Upper lobe of right lung (tissue), 1 donor: ENCODE results near the gene RPA3. TPM values are rescaled to one million over a fixed set of nuclear protein-coding genes. Genes with fewer than 3 reads are reported as not detected.

Experiments used
- ATAC-seq: fragments of 200-7000 bp; cut with Tn5 transposase; one replicate; pipeline ENCODE4 v1.9.1; 2020; ENCODE audit warnings: mild to moderate bottlenecking, moderate library complexity
- DNase-seq: peaks from one replicate; pipeline ENCODE4 v3.0.0-alpha.2; 2020
- H3K27ac ChIP-seq: fragments of 200-600 bp; one replicate; pipeline ENCODE4 v1.8.0; 2022
- H3K27me3 ChIP-seq: fragments of 200-600 bp; one replicate; pipeline ENCODE4 v1.8.0; 2022; ENCODE audit warnings: mild to moderate bottlenecking
- H3K36me3 ChIP-seq: fragments of 200-600 bp; one replicate; pipeline ENCODE4 v1.8.0; 2022
- H3K4me1 ChIP-seq: fragments of 200-600 bp; one replicate; pipeline ENCODE4 v1.8.0; 2022
- H3K4me3 ChIP-seq: fragments of 200-600 bp; one replicate; pipeline ENCODE4 v1.8.0; 2022; ENCODE audit warnings: mild to moderate bottlenecking
- H3K9me3 ChIP-seq: fragments of 200-600 bp; one replicate; pipeline ENCODE4 v1.8.0; 2022
- intact Hi-C: fragments of 100-400 bp; cut with DNase I; formaldehyde crosslinking; loops from one replicate; pipeline ENCODE4 v1.11.0; 2022
- total RNA-seq: library from RNA; stranded (reverse); fragmentation: NEBNext Ultra II Directional; extraction: Animal tissue kit (Norgen Biotek cat#: 25700); gene quantifications from one replicate; pipeline ENCODE4 v1.2.1, GENCODE V29; 2021
- TF ChIP-seq, protein P1 (sequence below): fragments of 200-600 bp; IDR thresholded peaks from one replicate; pipeline ENCODE4 v1.8.0; 2022; ENCODE audit warnings: antibody characterized with exemption
- donor health status: DM: no; HTN: yes; CAD: no; lungs with severe emphysema.

Gene RPA3
- total RNA-seq, 1 donor from 2014 or later, result 21.4 TPM

DNA sequence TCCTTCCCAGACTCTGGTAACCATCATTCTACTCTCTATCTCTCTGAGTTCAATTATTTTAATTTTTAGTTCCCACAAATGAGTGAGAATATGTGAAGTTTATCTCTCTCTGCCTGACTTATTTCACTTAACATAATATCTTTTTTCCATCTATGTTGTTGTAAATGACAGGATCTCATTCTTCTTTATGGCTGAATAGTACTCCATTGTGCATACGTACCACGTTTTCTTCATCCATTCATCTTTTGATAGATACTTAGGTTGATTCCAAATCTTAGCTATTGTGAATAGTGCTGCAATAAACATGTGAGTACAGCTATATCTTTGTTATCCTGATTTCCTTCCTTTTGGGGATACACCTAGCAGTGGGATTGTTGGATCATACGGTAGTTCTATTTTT is 23.9 kb downstream of the RPA3 start:
- H3K27me3 ChIP-seq, result no peaks in the 10 kb centered on the region
- H3K4me3 ChIP-seq, result no peak overlapping the region
- H3K4me1 ChIP-seq, result peaks cover 4% of the 10 kb centered on the region
- no peaks in the 10 kb centered on the region for H3K36me3 ChIP-seq
- TF ChIP-seq, protein P1, sequence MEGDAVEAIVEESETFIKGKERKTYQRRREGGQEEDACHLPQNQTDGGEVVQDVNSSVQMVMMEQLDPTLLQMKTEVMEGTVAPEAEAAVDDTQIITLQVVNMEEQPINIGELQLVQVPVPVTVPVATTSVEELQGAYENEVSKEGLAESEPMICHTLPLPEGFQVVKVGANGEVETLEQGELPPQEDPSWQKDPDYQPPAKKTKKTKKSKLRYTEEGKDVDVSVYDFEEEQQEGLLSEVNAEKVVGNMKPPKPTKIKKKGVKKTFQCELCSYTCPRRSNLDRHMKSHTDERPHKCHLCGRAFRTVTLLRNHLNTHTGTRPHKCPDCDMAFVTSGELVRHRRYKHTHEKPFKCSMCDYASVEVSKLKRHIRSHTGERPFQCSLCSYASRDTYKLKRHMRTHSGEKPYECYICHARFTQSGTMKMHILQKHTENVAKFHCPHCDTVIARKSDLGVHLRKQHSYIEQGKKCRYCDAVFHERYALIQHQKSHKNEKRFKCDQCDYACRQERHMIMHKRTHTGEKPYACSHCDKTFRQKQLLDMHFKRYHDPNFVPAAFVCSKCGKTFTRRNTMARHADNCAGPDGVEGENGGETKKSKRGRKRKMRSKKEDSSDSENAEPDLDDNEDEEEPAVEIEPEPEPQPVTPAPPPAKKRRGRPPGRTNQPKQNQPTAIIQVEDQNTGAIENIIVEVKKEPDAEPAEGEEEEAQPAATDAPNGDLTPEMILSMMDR, result no peak
- no peak overlapping the region for H3K27ac ChIP-seq
- H3K9me3 ChIP-seq, result no peaks in the 10 kb centered on the region
- intact Hi-C loops, result no loop called here
- no peak for DNase-seq
- ATAC-seq, result no peak

DNA sequence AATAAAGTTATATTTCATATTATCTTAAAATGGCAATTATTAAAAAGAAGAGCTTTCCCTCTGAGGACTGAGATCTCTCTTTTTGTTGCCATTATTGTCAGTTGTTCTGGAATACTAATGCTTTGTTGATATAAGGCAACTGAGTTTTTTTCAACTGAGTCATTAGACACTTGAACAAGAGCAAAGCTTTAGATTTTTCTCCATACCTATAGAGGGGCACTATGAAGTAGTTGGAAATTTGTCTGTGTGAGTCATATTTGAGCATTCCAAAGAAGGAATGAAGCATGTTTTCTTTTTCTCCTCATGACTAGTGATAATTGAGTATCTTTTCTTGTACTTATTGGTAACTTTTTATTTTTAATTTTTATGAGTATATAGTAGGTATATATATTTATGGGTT is 24.5 kb downstream of the RPA3 start:
- Histone ChIP-seq H3K36me3 (no peaks in the 10 kb centered on the region), H3K4me1 (peaks cover 4% of the 10 kb centered on the region), H3K27ac (no peak overlapping the region), H3K4me3 (no peak overlapping the region), H3K27me3 (no peaks in the 10 kb centered on the region), H3K9me3 (no peaks in the 10 kb centered on the region)
- TF ChIP-seq, protein P1, result no peak
- no peak for ATAC-seq
- DNase-seq, result no peak
- intact Hi-C loops, result no loop called here

DNA sequence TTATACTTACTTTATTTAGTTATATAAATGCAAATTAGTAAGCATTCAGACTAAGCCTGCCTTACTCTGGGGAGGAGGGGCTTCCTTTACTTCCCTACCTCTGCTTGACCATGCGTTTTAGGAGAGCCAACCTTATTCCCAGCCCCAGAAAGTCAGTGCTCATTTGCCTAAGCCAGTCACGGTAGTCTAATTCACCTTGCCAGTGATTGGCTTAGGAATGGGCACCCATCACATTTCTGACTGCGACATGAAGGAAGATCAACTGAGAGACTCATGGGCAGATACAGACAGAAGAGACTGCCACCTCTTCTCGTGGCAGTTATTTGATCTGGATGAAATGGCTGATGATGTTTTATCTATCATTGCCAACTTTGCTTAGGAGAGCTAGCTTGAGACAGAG is 29.5 kb downstream of the RPA3 start:
- DNase-seq (no peak), ATAC-seq (no peak)
- H3K4me1 ChIP-seq, result peaks cover 19% of the 10 kb centered on the region
- TF ChIP-seq, protein P1, result no peak
- intact Hi-C loops, result no loop called here
- no peaks in the 10 kb centered on the region for H3K9me3 ChIP-seq
- H3K27me3 ChIP-seq, result no peaks in the 10 kb centered on the region
- no peak overlapping the region for H3K27ac ChIP-seq
- no peak overlapping the region for H3K4me3 ChIP-seq
- no peaks in the 10 kb centered on the region for H3K36me3 ChIP-seq

DNA sequence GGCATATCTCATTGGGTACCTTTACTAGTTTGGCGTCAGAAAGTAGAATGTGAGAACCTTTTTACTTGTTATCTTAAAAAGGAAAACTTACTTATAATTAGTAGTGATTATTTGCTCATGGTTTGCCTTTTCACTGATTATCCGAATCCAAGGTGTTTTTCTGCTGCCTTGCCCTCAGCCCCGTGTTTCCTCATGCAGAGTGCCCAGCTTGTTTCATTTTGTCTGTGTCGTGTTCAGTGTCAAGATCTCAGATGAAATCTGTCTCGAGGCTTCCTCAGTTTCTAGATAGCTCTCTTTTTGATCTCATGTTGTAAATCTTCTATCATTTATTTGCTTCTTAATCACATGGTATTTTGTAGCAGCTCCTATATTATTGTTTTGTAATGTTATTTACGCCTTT is 30.1 kb downstream of the RPA3 start:
- DNase-seq (no peak), ATAC-seq (no peak)
- intact Hi-C loops, result no loop called here
- Histone ChIP-seq H3K9me3 (no peaks in the 10 kb centered on the region), H3K4me3 (no peak overlapping the region), H3K4me1 (peaks cover 19% of the 10 kb centered on the region), H3K36me3 (no peaks in the 10 kb centered on the region), H3K27me3 (no peaks in the 10 kb centered on the region), H3K27ac (peak overlapping the region; percentile 27)
- TF ChIP-seq, protein P1, result no peak

DNA sequence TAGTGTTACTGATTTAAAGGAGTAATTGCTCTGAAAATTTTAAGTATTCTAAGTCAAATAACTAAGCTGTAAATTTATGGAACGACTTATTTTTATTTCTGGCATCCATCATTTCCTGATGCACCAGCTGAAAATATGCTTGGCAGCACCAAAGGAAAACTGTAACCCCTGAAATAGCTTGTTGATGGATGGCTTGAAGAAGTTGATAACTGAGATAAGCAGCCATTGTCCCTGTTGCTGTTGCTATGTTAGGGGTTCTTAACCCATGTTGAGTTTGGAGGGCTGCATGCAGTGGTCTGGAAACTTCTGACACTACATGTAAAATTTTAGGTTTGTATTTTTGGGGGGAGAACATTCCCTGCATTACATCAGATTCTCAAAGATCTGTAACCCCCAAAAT is 30.6 kb downstream of the RPA3 start:
- H3K27ac ChIP-seq, result peak overlapping the region; percentile 27
- DNase-seq (no peak), ATAC-seq (no peak)
- no peaks in the 10 kb centered on the region for H3K9me3 ChIP-seq
- intact Hi-C loops, result no loop called here
- H3K36me3 ChIP-seq, result no peaks in the 10 kb centered on the region
- no peak overlapping the region for H3K4me3 ChIP-seq
- TF ChIP-seq, protein P1, result no peak
- H3K27me3 ChIP-seq, result no peaks in the 10 kb centered on the region
- H3K4me1 ChIP-seq, result peaks cover 19% of the 10 kb centered on the region

DNA sequence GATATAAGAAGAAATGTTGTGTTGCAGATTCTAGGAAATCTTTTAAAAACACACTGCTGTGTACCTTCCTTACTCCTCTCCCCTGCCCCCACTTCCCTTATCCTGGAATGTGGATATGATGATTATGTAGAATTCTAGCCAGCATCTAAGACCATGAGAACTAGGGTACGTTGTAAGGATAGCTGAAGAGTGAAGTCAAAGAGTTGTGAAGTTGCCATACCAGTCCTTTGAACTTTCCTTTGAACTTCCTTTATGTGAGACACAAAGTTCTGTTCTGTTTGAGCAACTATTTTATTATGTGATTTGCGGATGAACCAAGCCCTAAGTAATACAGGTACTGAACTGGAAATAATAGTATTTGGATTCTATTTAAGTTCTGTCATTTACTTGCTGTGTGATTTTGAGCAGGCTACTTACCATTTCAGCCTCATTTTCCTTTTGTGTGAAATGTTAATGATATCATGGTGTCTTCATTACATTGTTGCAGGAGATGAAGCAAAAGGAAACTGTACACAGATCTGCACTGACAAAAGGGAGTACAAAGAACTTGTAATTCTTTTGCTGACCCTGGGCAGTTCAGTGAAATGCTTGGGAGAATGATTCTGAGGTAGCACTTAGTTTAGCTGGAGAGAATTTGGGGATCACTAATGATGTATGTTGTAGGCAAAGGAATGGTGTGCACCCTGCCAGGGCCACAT is 31.4 kb downstream of the RPA3 start:
- TF ChIP-seq, protein P1, result no peak
- no peak overlapping the region for H3K27ac ChIP-seq
- H3K27me3 ChIP-seq, result no peaks in the 10 kb centered on the region
- intact Hi-C loops, result no loop called here
- ATAC-seq (no peak), DNase-seq (no peak)
- peaks cover 20% of the 10 kb centered on the region for H3K4me1 ChIP-seq
- H3K9me3 ChIP-seq, result no peaks in the 10 kb centered on the region
- no peak overlapping the region for H3K4me3 ChIP-seq
- H3K36me3 ChIP-seq, result no peaks in the 10 kb centered on the region
